KOPT-K1 (cell line): Measurements from ENCODE around the gene TDRD7.
A peak's percentile ranks its signal among the peaks of the same experiment; 100 is the strongest.

Experiments
- H3K27ac ChIP-seq: fragments of 200-600 bp; sonication (generic); 2 replicates; pipeline ENCODE4 v1.5.1; 2016; ENCODE audit warnings: antibody characterized with exemption, mild to moderate bottlenecking, low read depth, low read length; ENCODE audit not compliant: poor library complexity, severe bottlenecking
- H3K36me3 ChIP-seq: fragments of 200-600 bp; sonication (generic); 2 replicates; pipeline ENCODE4 v1.5.1; 2017; ENCODE audit warnings: antibody characterized with exemption, mild to moderate bottlenecking, low read length, moderate library complexity; ENCODE audit not compliant: insufficient read depth
- H3K9me3 ChIP-seq: fragments of 200-600 bp; sonication (generic); 2 replicates; pipeline ENCODE4 v1.5.1; 2017; ENCODE audit warnings: antibody characterized with exemption, low read length, mild to moderate bottlenecking; ENCODE audit not compliant: insufficient read depth, poor library complexity, severe bottlenecking

Gene TDRD7, protein sequence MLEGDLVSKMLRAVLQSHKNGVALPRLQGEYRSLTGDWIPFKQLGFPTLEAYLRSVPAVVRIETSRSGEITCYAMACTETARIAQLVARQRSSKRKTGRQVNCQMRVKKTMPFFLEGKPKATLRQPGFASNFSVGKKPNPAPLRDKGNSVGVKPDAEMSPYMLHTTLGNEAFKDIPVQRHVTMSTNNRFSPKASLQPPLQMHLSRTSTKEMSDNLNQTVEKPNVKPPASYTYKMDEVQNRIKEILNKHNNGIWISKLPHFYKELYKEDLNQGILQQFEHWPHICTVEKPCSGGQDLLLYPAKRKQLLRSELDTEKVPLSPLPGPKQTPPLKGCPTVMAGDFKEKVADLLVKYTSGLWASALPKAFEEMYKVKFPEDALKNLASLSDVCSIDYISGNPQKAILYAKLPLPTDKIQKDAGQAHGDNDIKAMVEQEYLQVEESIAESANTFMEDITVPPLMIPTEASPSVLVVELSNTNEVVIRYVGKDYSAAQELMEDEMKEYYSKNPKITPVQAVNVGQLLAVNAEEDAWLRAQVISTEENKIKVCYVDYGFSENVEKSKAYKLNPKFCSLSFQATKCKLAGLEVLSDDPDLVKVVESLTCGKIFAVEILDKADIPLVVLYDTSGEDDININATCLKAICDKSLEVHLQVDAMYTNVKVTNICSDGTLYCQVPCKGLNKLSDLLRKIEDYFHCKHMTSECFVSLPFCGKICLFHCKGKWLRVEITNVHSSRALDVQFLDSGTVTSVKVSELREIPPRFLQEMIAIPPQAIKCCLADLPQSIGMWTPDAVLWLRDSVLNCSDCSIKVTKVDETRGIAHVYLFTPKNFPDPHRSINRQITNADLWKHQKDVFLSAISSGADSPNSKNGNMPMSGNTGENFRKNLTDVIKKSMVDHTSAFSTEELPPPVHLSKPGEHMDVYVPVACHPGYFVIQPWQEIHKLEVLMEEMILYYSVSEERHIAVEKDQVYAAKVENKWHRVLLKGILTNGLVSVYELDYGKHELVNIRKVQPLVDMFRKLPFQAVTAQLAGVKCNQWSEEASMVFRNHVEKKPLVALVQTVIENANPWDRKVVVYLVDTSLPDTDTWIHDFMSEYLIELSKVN

DNA sequence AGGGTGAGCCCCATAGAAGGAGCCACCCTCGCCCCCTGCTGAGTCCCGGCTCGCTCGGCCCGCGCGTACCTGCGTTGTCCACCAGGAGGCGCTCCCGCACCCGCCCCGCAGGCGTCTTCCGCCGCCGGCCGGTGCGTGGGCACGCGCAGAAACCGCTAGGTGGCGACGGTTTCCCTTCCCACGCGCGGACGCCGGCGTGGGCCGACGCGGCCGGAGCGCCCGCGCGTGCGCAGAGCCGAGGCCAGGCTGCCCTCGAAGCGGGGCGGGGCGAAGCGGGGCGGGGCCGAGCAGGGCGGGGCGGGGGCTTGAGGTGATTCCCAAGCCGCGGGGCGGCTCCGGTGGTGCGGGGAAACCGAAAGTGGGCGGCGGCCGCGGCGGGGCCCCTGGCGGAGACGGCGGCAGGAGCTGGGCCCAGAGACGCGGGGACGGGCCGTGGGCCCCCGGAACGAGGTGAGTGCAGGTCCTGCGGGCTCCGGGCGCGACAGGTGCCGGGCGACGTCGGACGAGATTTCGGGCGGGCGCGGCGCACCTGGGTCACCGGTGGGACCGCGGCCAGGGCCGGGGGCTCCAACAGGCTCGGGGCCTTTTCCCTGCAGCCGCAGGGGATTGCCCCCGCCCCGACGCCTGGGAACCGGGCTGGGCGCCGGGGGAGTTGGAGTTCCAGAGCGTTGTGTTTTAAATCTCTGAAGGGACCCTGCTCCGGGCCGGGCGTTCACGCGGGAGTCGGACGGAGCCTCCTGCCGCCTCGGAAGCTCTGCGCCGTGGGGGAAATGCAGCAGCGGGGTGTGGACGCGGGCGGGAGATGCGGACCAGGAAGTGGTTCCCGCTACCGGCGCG, at the start of gene TDRD7:
TSS of gene TDRD7 (plus strand) at position 308 of the 837 bp plus-strand sequence. CDS start 16,370 bp downstream, outside the sequence.
- no peaks in the 10 kb centered on the region for H3K36me3 ChIP-seq
- peak within 1 kb of the TSS; percentile 30 for H3K27ac ChIP-seq
- no peaks in the 10 kb centered on the region for H3K9me3 ChIP-seq

DNA sequence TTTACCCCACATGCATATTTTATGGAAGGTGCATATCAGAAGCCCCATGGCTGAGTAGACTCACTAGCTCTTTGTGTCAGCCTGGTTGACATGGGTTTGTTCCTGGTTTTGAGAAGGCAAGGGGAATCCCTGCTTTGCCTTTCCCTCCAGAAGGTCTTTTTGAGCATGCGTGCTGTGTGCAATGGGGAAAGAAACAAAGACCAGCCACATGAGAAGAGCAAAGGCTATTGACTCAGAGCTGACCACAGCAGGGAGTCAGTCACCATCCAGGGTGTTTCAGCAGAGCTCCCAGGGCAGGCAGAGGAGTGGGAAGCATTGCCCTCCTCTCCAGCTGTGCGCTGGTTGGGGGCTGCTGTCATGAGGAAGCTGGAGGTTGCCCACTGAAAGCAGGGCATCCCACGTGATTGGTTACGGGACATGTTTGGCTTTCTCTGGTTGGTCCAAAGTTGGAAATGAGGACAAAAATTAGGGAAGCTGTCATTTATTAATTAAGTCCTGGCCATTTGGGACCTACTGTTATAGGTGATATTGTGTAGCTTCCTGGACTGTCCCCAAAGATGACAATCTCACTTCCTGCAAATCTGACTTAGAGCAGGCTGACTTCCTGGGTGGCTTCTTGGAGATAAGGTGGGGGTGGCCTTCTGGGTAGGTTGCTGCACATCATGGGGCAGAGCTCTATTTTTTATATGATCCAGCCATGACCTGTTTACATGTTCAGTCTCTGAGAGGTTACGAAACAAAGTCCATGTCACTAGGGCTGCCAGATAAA, 48.9 kb upstream of the TDRD7 start:
- H3K9me3 ChIP-seq: peaks cover under 1% of the 10 kb centered on the region
- no peak overlapping the region for H3K27ac ChIP-seq
- H3K36me3 ChIP-seq: no peaks in the 10 kb centered on the region

DNA sequence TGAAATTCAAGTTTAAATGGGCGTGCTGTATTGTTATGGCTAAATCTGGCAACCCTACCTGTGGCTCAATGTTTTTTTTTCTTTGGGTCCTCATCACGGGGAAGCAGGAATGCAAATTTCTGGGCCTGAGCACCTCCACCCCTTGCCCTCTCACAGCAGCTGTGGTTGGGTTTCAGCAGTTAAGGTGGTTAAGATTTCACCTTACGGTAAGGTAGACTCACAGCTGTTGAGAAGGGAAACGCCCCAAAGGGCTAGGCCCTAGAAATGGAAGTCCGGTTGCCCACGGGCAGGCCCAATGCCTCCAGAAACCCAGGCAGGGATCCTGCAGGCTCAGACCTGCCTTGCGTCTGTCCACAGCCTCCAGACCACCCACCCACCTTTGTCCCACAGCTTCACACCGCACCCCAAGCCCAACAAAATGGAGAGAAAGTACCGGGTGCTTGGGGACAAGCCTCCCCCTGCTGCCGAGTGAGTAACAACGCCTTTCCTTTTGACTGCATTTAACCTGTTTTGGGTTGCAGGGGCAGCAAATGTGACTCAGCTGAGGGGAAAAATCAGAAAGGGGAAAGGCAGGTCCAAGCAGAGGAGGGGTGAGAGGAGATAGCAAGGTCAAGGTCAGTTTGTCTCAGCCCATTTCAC, 48.1 kb upstream of the TDRD7 start:
- Histone ChIP-seq H3K9me3 (peaks cover 9% of the 10 kb centered on the region), H3K36me3 (no peaks in the 10 kb centered on the region), H3K27ac (no peak overlapping the region)

DNA sequence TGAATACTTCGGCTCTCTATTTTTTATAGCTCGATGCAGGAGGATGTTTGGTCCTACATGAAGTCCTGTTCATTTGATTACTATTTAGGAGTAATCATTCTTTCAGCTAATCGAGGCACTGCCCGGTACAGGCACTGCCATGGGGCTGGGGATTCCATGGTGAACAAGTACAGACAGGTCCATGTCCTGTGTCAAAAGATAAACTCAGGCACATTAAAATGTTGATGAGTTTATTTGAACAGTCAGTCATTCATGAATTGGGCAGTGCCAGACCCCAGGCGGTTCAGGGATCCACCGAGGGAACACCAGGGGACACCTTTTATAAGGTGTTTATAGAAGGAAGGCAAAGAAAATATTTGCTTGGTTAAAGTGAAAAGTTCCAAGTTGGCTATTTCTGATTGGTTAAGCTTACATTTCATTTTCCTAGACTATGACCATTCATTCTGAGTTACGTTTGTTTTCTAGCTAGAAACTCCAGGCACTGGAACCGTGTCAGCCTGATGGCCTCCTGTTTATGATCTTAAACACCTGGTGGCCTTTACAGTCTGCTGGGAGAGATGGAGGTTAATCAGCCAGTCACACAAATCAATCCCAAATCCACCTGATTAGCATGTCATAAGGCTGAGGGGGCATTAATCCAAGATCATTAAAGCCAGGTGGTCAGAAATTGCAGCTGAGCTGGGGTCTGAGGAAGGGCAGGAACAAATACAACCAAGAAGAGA, 47.0 kb upstream of the TDRD7 start:
- H3K36me3 ChIP-seq: no peaks in the 10 kb centered on the region
- no peak overlapping the region for H3K27ac ChIP-seq
- H3K9me3 ChIP-seq: peaks cover 19% of the 10 kb centered on the region

DNA sequence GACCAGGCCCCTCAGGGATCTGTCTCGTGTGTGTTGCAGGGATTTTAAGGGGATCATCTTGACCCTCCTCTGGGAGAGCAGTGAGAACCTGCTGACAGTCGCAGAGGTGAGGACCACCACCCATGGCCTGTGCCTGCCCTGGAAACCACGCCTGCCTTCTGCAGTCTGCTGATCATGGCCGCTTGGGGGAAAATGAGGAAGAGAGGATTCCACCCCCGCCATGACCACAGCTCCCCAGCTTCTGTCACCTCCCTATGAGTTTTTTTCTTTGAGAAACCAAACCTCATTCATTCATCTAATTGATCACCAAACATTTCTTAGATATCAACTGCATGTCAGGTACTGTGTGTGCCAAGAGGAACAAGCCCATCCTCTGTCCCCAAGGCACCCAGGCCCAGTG, 46.3 kb upstream of the TDRD7 start:
- Histone ChIP-seq H3K27ac (no peak overlapping the region), H3K36me3 (no peaks in the 10 kb centered on the region), H3K9me3 (peaks cover 19% of the 10 kb centered on the region)

DNA sequence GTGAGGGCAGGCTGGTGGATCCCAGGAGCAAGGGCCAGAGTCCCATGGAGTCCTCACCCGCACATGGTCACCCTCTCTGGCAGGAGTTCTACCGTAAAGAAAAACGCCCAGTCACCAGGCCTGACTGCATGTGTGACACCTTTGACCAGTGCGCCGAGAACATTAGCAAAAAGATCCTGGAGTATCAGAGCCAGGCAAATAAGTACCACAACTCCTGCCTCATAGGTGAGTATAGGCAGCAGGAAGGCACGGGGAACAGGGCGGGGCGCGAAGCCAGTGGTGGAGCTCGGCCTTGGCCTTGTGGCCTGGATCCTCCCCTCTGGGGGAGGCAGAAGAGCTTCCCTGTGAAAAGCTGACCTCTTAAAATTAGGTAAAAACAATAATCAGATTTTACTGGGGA, 45.4 kb upstream of the TDRD7 start:
- no peak overlapping the region for H3K27ac ChIP-seq
- no peaks in the 10 kb centered on the region for H3K36me3 ChIP-seq
- peaks cover 19% of the 10 kb centered on the region for H3K9me3 ChIP-seq

DNA sequence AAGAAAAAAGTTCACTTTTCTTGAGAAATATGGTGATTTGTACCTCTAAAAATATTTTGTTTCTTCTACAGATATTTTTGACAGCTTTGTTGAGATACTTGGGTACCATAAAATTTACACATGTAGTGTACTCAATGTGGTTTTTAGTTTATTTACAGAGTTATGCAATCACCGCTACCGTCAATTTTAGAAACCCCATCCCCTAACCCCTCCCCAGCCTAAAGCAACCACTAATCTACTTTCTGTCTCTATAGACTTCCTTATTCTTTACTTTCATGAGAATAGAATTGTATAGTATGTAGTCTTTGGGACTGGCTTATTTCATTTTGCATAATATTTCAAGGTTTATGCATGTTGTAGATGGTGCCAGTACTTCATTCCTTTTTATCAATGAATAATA, 45.0 kb upstream of the TDRD7 start:
- peaks cover 19% of the 10 kb centered on the region for H3K9me3 ChIP-seq
- no peaks in the 10 kb centered on the region for H3K36me3 ChIP-seq
- no peak overlapping the region for H3K27ac ChIP-seq

DNA sequence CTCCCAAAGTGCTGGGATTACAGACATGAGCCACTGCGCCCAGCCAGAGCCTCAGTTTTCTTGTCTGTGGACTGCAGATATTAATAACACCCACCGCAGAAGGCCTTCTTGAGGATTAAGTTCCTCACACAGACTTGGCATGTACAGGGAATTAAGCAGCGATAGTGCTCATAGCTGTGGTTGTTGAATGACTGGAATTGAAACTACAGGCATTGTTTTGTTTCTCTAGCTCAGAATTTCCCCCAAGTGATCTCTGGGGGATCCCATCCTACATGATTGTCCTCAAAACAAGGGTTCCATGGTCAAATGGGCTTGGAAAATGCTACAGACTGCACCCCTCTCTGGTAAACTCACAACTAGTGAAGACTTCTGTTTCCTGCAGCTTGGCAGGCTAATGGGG, 44.2 kb upstream of the TDRD7 start:
- no peak overlapping the region for H3K27ac ChIP-seq
- H3K9me3 ChIP-seq: peaks cover 19% of the 10 kb centered on the region
- H3K36me3 ChIP-seq: no peaks in the 10 kb centered on the region

DNA sequence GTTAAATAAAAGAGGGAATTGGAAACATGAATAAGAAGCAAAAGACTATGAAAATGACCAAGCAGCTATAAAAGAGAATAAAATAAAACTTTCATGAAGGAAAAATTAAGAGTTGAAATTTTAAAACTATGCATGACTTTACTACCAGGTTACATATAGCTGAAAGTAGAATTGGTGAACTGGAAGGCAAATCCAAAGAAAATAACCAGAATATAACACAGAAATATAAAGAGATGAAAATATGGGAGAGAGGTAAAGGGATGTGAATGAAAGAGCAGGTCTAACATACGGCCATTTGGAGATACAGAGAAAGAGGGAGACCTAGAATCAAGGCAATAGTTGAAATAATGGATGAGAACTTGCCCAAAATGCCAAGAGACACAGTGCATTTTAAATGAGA, 42.9 kb upstream of the TDRD7 start:
- no peak overlapping the region for H3K27ac ChIP-seq
- no peaks in the 10 kb centered on the region for H3K36me3 ChIP-seq
- H3K9me3 ChIP-seq: peaks cover 19% of the 10 kb centered on the region

DNA sequence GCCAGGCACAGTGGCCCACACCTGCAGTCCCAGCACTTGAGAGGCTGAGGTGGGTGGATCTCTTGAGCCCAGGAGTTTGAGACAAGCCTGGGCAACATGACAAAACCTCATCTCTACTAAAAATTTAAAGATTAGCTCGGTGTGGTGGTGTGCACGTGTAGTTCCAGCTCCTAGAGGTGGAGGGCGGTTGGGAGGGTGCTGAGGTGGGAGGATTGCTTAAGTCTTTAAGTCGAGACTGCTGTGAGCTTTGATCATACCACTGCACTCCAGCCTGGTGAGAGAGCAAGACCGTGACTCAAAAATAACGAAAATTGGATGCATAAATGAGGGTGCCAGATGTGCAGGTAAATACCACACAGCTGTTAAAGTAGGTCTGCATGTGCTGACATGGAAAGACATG, 39.3 kb upstream of the TDRD7 start:
- Histone ChIP-seq H3K9me3 (peaks cover 19% of the 10 kb centered on the region), H3K36me3 (no peaks in the 10 kb centered on the region), H3K27ac (no peak overlapping the region)

DNA sequence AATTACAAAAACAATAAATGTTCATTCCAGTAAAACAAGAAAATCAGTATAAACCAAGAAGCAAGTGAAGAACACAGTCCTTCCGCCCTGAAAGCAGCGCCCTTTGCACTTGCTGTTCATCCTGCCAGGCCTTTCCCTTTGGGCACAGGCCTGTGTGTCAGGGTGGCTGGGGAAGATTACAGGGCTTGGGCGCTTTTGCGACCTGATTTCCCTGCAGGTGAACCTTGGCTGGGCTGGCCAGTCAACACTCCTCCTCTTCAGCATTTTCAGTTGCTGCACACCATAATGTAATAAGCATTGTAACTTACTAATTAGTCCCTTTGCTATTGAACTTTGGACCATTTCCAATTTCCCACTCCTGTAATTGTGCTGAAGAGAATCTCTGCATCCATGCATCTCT, 38.6 kb upstream of the TDRD7 start:
- peaks cover 14% of the 10 kb centered on the region for H3K9me3 ChIP-seq
- no peaks in the 10 kb centered on the region for H3K36me3 ChIP-seq
- H3K27ac ChIP-seq: no peak overlapping the region

DNA sequence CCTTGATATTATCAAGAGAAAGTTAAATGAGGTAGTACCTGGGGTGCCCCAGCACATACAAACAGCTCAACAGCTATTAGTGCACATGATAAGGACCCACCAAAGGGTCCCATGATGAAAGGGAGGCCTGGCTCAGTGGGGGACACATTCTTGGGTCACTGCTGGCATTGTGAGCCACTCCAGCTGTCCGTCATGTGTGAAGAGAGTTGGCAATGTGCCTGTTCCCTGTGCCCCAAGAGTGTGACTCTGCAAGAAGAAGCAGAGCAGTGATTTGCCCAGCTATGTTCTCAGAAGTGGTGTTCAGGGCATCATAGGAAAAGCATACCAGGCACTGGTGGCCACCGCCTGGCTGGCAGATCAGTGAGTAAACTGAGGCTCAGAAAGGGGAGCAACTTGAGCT, 37.1 kb upstream of the TDRD7 start:
- peaks cover 1% of the 10 kb centered on the region for H3K9me3 ChIP-seq
- no peaks in the 10 kb centered on the region for H3K36me3 ChIP-seq
- no peak overlapping the region for H3K27ac ChIP-seq

DNA sequence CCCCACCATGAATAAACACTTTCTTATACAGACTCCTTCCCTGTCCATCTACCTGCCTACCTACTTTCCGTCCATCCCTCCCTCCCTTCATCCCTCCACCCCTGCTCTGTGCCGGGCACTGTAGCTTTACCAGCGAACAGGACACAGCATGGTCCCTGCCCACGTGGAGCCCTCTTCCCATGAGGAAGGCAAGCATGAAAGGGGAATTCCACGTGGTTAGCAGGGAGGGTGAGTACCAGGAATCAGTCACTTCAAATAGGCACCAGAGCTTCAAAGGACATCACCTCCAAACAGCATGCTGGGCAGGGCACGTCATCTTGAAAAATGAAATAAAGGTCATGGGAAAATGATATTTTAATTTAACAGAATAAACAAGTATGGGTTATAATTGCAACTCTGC, 35.0 kb upstream of the TDRD7 start:
- no peak overlapping the region for H3K27ac ChIP-seq
- H3K36me3 ChIP-seq: no peaks in the 10 kb centered on the region
- no peaks in the 10 kb centered on the region for H3K9me3 ChIP-seq
